Measurements from ENCODE around the gene NMNAT1. TPM values are rescaled to one million over a fixed set of nuclear protein-coding genes. Genes with fewer than 3 reads are reported as not detected.

NMNAT1 gene
- total RNA-seq, 4 donors from 2014 or later: 5.0 to 9.8 (median 7.4) TPM

GRCh38 chr1:9906466-9906865 lies 36.8 kb upstream of the NMNAT1 start:
- H3K4me3 ChIP-seq: no peak overlapping the region
- intact Hi-C loops (cut with DNase I): no loop called here
- no peaks in the 10 kb centered on the region for H3K36me3 ChIP-seq
- H3K4me1 ChIP-seq: peaks cover 33 to 50% (median 36%) of the 10 kb centered on the region in 4 donors
- no peak for DNase-seq (ENCODE audit: extremely low spot score)
- H3K27ac ChIP-seq (replicated peaks in 1 of 4): no peak overlapping the region
- H3K27me3 ChIP-seq: no peaks in the 10 kb centered on the region
- no peaks in the 10 kb centered on the region for H3K9me3 ChIP-seq
- 91% methylated on average over 2 of the region's 2 CpGs for WGBS
- TF ChIP-seq POLR2AphosphoS5 (IDR thresholded peaks at IDR 0.05) (no peak), EP300 (IDR thresholded peaks at IDR 0.05) (no peak), CTCF (IDR thresholded peaks at IDR 0.05) (no peak), POLR2A (IDR thresholded peaks at IDR 0.05; ENCODE audit: low read depth) (no peak)

- Histone ChIP-seq H3K9me3 (no peaks in the 10 kb centered on the region), H3K36me3 (no peaks in the 10 kb centered on the region), H3K27ac (replicated peaks in 1 of 4) (no peak overlapping the region), H3K27me3 (no peaks in the 10 kb centered on the region), H3K4me3 (no peak overlapping the region), H3K4me1 (peaks cover 25 to 44% (median 30%) of the 10 kb centered on the region in 4 donors)
- 79% methylated on average over 5 of the region's 5 CpGs for WGBS
- no peak for DNase-seq (ENCODE audit: extremely low spot score)
- intact Hi-C loops (cut with DNase I): no loop called here
- TF ChIP-seq POLR2AphosphoS5 (IDR thresholded peaks at IDR 0.05): no peak
- TF ChIP-seq CTCF (IDR thresholded peaks at IDR 0.05): no peak
- no peak for TF ChIP-seq EP300 (IDR thresholded peaks at IDR 0.05)
- no peak for TF ChIP-seq POLR2A (IDR thresholded peaks at IDR 0.05; ENCODE audit: low read depth)
These were observed 35.8 kb upstream of the NMNAT1 start for GRCh38 chr1:9907441-9907840.

GRCh38 chr1:9908871-9909233 lies 34.4 kb upstream of the NMNAT1 start:
- TF ChIP-seq POLR2A (IDR thresholded peaks at IDR 0.05; ENCODE audit: low read depth): no peak
- no peak for TF ChIP-seq EP300 (IDR thresholded peaks at IDR 0.05)
- TF ChIP-seq CTCF (IDR thresholded peaks at IDR 0.05): no peak
- TF ChIP-seq POLR2AphosphoS5 (IDR thresholded peaks at IDR 0.05): no peak
- 74% methylated on average over 3 of the region's 4 CpGs for WGBS
- intact Hi-C loops (cut with DNase I): no loop called here
- peak overlapping the region in 2 of 4 donors; percentile 75 to 82 for H3K27ac ChIP-seq (replicated peaks in 1 of 4)
- H3K36me3 ChIP-seq: no peaks in the 10 kb centered on the region
- H3K27me3 ChIP-seq: no peaks in the 10 kb centered on the region
- peak overlapping the region; percentile 88 to 95 (median 90) for H3K4me3 ChIP-seq
- H3K9me3 ChIP-seq: no peaks in the 10 kb centered on the region
- peaks cover 21 to 34% (median 28%) of the 10 kb centered on the region in 4 donors for H3K4me1 ChIP-seq
- DNase-seq (ENCODE audit: extremely low spot score): no peak

- 4% methylated on average over 28 of the region's 47 CpGs for WGBS
- H3K36me3 ChIP-seq: no peaks in the 10 kb centered on the region
- intact Hi-C loops (cut with DNase I): no loop called here
- no peak for DNase-seq (ENCODE audit: extremely low spot score)
- no peaks in the 10 kb centered on the region for H3K27me3 ChIP-seq
- H3K27ac ChIP-seq (replicated peaks in 1 of 4): peak overlapping the region; percentile 75 to 82 (median 78)
- H3K4me3 ChIP-seq: peak overlapping the region; percentile 88 to 95 (median 90)
- no peaks in the 10 kb centered on the region for H3K9me3 ChIP-seq
- TF ChIP-seq POLR2AphosphoS5 (IDR thresholded peaks at IDR 0.05) (no peak), POLR2A (IDR thresholded peaks at IDR 0.05; ENCODE audit: low read depth) (no peak), EP300 (IDR thresholded peaks at IDR 0.05) (no peak), CTCF (IDR thresholded peaks at IDR 0.05) (no peak)
- peaks cover 21 to 34% (median 28%) of the 10 kb centered on the region in 4 donors for H3K4me1 ChIP-seq
These were observed 33.8 kb upstream of the NMNAT1 start for GRCh38 chr1:9909234-9910046.

Measured in esophagus muscularis mucosa (tissue), 4 donors.